Eye (tissue), 1 donor: Measurements from ENCODE around the gene MYBBP1A.

Experiments used
- DNase-seq: peaks from one replicate; pipeline ENCODE4 v3.0.0-alpha.2; 2015

MYBBP1A gene

GRCh38 chr17:4547118-4547906, 7.9 kb downstream of the MYBBP1A start:
- no peak for DNase-seq

GRCh38 chr17:4545217-4545951, 9.8 kb downstream of the MYBBP1A start:
- DNase-seq = no peak

GRCh38 chr17:4544951-4545216, 10.3 kb downstream of the MYBBP1A start:
- DNase-seq = no peak

GRCh38 chr17:4544135-4544950, 10.8 kb downstream of the MYBBP1A start:
- DNase-seq = no peak

GRCh38 chr17:4543557-4544026, 11.6 kb downstream of the MYBBP1A start:
- DNase-seq = no peak

- no peak for DNase-seq
Observed at GRCh38 chr17:4542726-4543191, 12.4 kb downstream of the MYBBP1A start.

- no peak for DNase-seq
Observed at GRCh38 chr17:4542003-4542725, 13.0 kb downstream of the MYBBP1A start.

- no peak for DNase-seq
Observed at GRCh38 chr17:4541328-4542002, 13.7 kb downstream of the MYBBP1A start.

- no peak for DNase-seq
Observed at GRCh38 chr17:4540687-4541327, 14.4 kb downstream of the MYBBP1A start.

- no peak for DNase-seq
Observed at GRCh38 chr17:4540224-4540651, 14.9 kb downstream of the MYBBP1A start.

GRCh38 chr17:4539576-4540223, 15.5 kb downstream of the MYBBP1A start:
- no peak for DNase-seq

GRCh38 chr17:4539025-4539424, 16.2 kb downstream of the MYBBP1A start:
- no peak for DNase-seq

- DNase-seq = no peak
Observed at GRCh38 chr17:4538236-4539002, 16.8 kb downstream of the MYBBP1A start.

- DNase-seq = no peak
Observed at GRCh38 chr17:4537451-4538235, 17.5 kb downstream of the MYBBP1A start.

GRCh38 chr17:4536742-4537411, 18.3 kb downstream of the MYBBP1A start:
- no peak for DNase-seq

GRCh38 chr17:4536259-4536741, 18.9 kb downstream of the MYBBP1A start:
- peak; percentile 62 for DNase-seq

GRCh38 chr17:4535667-4536258, 19.4 kb downstream of the MYBBP1A start:
- DNase-seq = no peak
